Aorta (tissue), 5 donors: Measurements from ENCODE around the gene ZNF563. TPM values are rescaled to one million over a fixed set of nuclear protein-coding genes. Genes with fewer than 3 reads are reported as not detected.
A peak's percentile ranks its signal among the peaks of the same experiment; 100 is the strongest.
"Not testable (repeated sequence)": the region's sequence is repeated elsewhere in the genome, so short reads cannot be mapped to it uniquely, and the experiment has no call there.

Experiments used
- ATAC-seq: fragments of 200-7000 bp; cut with Tn5 transposase; one replicate; pipeline ENCODE4 v1.9.1; 2022; ENCODE audit warnings: moderate library complexity; ENCODE audit not compliant: low FRiP score
- DNase-seq, 2 donors: peaks; one replicate each; pipeline ENCODE4 v3.0.0-alpha.2; 2020
- H3K27ac ChIP-seq, 2 donors: one replicate each; pipeline ENCODE4 v1.5.1; 2013; ENCODE audit warnings: low read length in 2 of 2, mild to moderate bottlenecking in 2 of 2, moderate library complexity in 2 of 2, control low read depth in 1 of 2, inconsistent platforms in 1 of 2, low read depth in 1 of 2
- H3K27me3 ChIP-seq, 2 donors: one replicate each; pipeline ENCODE4 v1.6.1; 2013; ENCODE audit warnings: control low read depth in 1 of 2, low read length in 1 of 2, mild to moderate bottlenecking in 1 of 2, moderate library complexity in 1 of 2; ENCODE audit not compliant: insufficient read depth in 2 of 2, control insufficient read depth in 1 of 2
- H3K36me3 ChIP-seq, 2 donors: one replicate each; pipeline ENCODE4 v1.6.1; 2013; ENCODE audit warnings: control low read depth in 1 of 2, low read length in 1 of 2, mild to moderate bottlenecking in 1 of 2; ENCODE audit not compliant: insufficient read depth in 2 of 2, control insufficient read depth in 1 of 2
- H3K4me1 ChIP-seq, 2 donors: one replicate each; pipeline ENCODE4 v1.6.1; 2013; ENCODE audit warnings: low read length in 2 of 2, control low read depth in 1 of 2, mild to moderate bottlenecking in 1 of 2, moderate library complexity in 1 of 2; ENCODE audit not compliant: insufficient read depth in 2 of 2, control insufficient read depth in 1 of 2
- H3K4me3 ChIP-seq, 2 donors: one replicate each; pipeline ENCODE4 v1.5.1; 2013; ENCODE audit warnings: low read length in 2 of 2, control low read depth in 1 of 2, mild to moderate bottlenecking in 1 of 2
- H3K9me3 ChIP-seq: one replicate; pipeline ENCODE4 v1.6.1; 2013; ENCODE audit warnings: mild to moderate bottlenecking, low read length; ENCODE audit not compliant: control insufficient read depth
- WGBS, 2 donors: extraction: QIAGEN DNeasy Blood & Tissue Kit; methylation state at CpG; one replicate each; pipeline ENCODE4 v1.1.7; 2013; 5-methylcytosine and 5-hydroxymethylcytosine counted together
- intact Hi-C, 2 donors: fragments of 100-400 bp; cut with DNase I; formaldehyde crosslinking; loops; one replicate each; pipeline versions ENCODE4 v1.14.2 to v1.15.0; 2022
- long read RNA-seq, 2 donors: library from polyadenylated mRNA; unstranded; transcript quantifications; one replicate each; pipeline ENCODE4 v2.0.0, GENCODE V29; 2020 to 2021
- polyA plus RNA-seq, 2 donors: library from polyadenylated mRNA; stranded (reverse); fragments of 200-250 nt; gene quantifications; one replicate each; pipeline ENCODE4 v1.2.3, GENCODE V29; 2013
- total RNA-seq, 2 donors: library from RNA; stranded (reverse); fragmentation: NEBNext Ultra II Directional; extraction: Animal tissue kit (Norgen Biotek cat#: 25700); gene quantifications; one replicate each; pipeline ENCODE4 v1.2.1, GENCODE V29; 2021
- donor health status: healthy with polysubstance abuse.
- donor health status: Bipolar disorder and iron deficiency.
- donor health status: DM: no; HTN: no; CAD: no.
- donor health status: DM: no; HTN: no; CAD: no.
- donor health status: DM: yes; HTN: yes; CAD: no.

The ZNF563 gene
- total RNA-seq (1 to 10 TPM; 2.5 to 5.4 TPM), polyA plus RNA-seq (1 to 10 TPM; 1.9 to 2.3 TPM)
- long read RNA-seq, donor 1, transcript ZNF563-201 (4 exons, 2,754 nt) = major isoform, 5 of 9 reads
- long read RNA-seq, donor 1, partial matches to known transcripts = 0 of 9 reads
- long read RNA-seq, donor 1, other reads (novel, unspliced or antisense) = 1 of 9 reads
- long read RNA-seq, donor 2, partial matches to known transcripts = 0 of 1 reads
- long read RNA-seq, donor 2, other reads (novel, unspliced or antisense) = 1 of 1 reads

- no peaks in the 10 kb centered on the region for H3K4me1 ChIP-seq
- DNase-seq (peak; percentile 98), ATAC-seq (peak; percentile 100)
- H3K36me3 ChIP-seq = no peaks in the 10 kb centered on the region
- intact Hi-C loops = loop anchor here (1.0 to 5.0 kb wide), 4 partner anchors 32 to 41 kb away; partner anchors contain the start of genes ZNF44 (in 2 of the 2) and ZNF442 (in 2 of the 2)
- H3K27ac ChIP-seq = peak within 1 kb of the TSS; percentile 25 to 93
- H3K27me3 ChIP-seq = no peaks in the 10 kb centered on the region
- 1% methylated on average over 55 of the region's 55 CpGs for WGBS, 2 donors
- H3K4me3 ChIP-seq = peak within 1 kb of the TSS; percentile 59 to 81
- H3K9me3 ChIP-seq = no peaks in the 10 kb centered on the region
Observed at GRCh38 chr19:12333162-12334159, at the start of gene ZNF563. Gene ZNF563 (minus strand): TSS chr19:12333633. CDS start chr19:12333482, 151 bp downstream.

DNA sequence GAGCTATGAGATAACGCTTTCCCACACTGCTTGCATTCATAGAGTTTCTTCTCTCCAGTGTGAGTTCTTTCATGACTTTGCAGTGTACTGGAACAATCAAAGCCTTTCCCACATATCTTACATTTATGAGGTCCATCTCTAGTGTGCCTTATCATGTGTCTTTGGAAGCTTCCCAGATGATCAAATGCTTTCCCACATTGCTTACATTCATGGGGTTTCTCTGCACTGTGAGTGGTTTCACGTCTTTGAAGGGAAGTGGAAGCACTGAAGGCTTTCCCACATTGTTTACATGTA lies 47.0 kb upstream of the ZNF563 start:
- Histone ChIP-seq H3K36me3 (peaks cover 7 to 10% of the 10 kb centered on the region in 2 donors), H3K4me3 (no peak overlapping the region), H3K4me1 (no peaks in the 10 kb centered on the region), H3K27me3 (no peaks in the 10 kb centered on the region), H3K9me3 (peaks cover 10% of the 10 kb centered on the region), H3K27ac (no peak overlapping the region)
- 88 to 95% methylated on average over 2 of the region's 2 CpGs for WGBS, 2 donors
- intact Hi-C loops = no loop called here
- ATAC-seq (no peak), DNase-seq (no peak)

DNA sequence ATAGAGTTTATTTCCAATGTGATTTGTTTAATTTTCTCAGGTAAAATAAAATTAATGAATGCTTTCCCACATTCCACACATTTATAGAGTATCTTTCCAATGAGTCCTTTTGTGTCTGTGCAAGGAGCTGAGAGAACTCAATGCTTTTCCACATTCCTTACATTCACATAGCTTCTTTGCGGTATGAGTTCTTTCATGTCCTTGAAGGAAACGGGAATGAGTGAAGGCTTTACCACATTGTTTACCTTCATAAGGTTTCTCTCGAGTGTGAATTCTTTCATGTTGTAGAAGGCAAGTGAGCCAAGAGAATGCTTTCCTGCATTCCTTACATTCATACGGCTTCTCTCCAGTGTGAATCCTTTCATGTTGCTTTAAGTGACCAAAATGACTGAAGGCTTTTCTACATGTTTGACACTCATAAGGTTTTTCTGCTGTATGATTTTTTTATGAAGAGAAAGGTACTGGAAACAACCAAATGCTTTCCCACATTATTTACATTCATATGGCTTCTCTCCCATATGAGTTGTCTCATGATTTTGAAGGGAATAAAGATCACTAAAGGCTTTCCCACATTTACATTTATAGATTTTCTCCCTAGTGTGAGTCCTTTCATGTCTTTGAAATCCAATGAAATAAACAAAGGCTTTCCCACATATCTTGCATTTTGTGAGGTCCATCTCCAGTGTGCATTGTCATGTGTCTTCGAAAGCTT lies 46.5 kb upstream of the ZNF563 start:
- intact Hi-C loops = no loop called here
- peaks cover 10% of the 10 kb centered on the region for H3K9me3 ChIP-seq

DNA sequence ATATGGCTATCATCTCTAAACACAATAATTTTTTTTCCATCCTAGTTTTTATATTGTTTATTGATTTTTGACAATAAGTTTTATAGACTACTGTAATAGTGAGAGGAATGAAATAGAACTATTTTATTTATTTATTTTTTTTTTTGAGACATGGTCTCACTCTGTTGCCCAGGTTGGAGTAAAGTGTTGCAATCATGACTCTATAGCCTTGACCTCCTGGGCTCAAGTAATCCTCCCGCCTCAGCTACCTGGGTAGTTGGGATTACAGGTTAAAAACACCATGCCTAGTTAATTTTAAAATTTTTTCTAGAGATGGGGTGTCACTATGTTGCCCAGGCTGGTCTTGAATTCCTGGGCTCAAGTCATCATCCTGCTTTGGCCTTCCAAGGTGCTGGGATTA lies 40.6 kb upstream of the ZNF563 start:
- ATAC-seq (no peak), DNase-seq (no peak)
- Histone ChIP-seq H3K4me3 (no peak overlapping the region), H3K27ac (no peak overlapping the region), H3K9me3 (peaks cover 5% of the 10 kb centered on the region), H3K4me1 (no peaks in the 10 kb centered on the region), H3K27me3 (no peaks in the 10 kb centered on the region), H3K36me3 (no peaks in the 10 kb centered on the region)
- intact Hi-C loops = no loop called here
- WGBS, 2 donors = 99 to 100% methylated on average over 1 of the region's 1 CpG

More for the DNA sequence above, 46.5 kb upstream of the ZNF563 start:
- 61 to 79% methylated on average over 5 of the region's 5 CpGs for WGBS, 2 donors
- Histone ChIP-seq H3K4me1 (no peaks in the 10 kb centered on the region), H3K27me3 (no peaks in the 10 kb centered on the region), H3K27ac (no peak overlapping the region), H3K36me3 (peaks cover 7 to 10% of the 10 kb centered on the region in 2 donors), H3K4me3 (no peak overlapping the region)
- DNase-seq (no peak), ATAC-seq (no peak)

- H3K9me3 ChIP-seq = no peaks in the 10 kb centered on the region
Observed at GRCh38 chr19:12365236-12366162, 32.1 kb upstream of the ZNF563 start, which contains the start of gene ZNF442. Gene ZNF442 (minus strand): TSS chr19:12365683. CDS start chr19:12363631, 2,052 bp downstream.

DNA sequence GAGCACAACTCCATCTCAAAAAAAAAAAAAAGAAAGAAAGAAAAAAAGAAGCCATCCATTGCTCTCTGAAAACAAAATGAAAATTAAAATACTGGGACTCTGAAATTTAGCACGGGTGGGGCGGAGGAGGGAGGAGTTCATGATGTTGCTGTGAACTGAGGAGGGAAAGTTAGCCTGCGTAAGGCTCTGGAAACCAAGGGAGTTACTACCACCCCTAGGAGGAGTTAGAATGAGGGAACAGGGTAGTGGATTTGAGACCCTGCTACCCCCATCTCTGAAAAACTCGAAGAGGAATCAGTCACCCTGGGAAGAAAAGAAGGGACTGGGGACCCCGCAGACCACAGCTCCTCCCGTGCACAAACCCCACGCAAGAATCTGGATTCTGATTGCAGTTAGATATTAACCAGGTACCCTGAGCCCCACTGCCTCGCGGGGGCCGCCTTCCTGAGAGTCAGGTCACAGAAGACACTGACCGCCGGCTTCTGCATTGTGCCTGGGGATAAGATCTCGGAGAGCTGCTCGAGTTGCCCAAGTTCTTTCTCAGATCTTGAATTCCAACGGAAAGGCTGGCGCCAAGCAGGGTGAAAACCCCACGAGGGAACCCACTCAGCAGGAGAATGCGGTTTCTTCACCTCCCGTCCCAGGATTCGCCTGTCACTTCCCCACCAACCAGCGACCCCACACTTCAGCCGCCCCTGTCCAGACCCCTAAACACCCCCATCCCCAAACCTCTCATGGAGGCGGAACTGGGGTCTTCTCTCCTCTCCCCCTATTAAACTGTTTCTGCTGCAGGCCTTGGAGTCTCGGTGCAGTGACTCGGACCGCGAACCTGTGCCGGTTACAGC lies 31.2 kb upstream of the ZNF563 start:
- Histone ChIP-seq H3K27ac (peak overlapping the region; percentile 78 to 84), H3K4me3 (peak overlapping the region; percentile 78 to 79), H3K27me3 (no peaks in the 10 kb centered on the region), H3K36me3 (no peaks in the 10 kb centered on the region), H3K9me3 (no peaks in the 10 kb centered on the region), H3K4me1 (no peaks in the 10 kb centered on the region)
- peak; percentile 17 for ATAC-seq
- WGBS, 2 donors = 2% methylated on average over 28 of the region's 28 CpGs
- DNase-seq = peak; percentile 51 to 75
- intact Hi-C loops = loop anchor here (1.0 to 5.0 kb wide), 3 partner anchors 31 to 70 kb away; partner anchors contain the start of genes ZNF563 (in 2 of the 2) and ZNF44 (in 1 of the 2)

More at GRCh38 chr19:12365236-12366162, 32.1 kb upstream of the ZNF563 start, which contains the start of gene ZNF442:
- Histone ChIP-seq H3K27me3 (no peaks in the 10 kb centered on the region), H3K4me3 (peak within 1 kb of the TSS; percentile 78 to 79), H3K4me1 (no peaks in the 10 kb centered on the region), H3K36me3 (no peaks in the 10 kb centered on the region), H3K27ac (peak within 1 kb of the TSS; percentile 84 to 91)
- DNase-seq = peak; percentile 97 to 98
- WGBS, 2 donors = 0% methylated on average over 43 to 51 of the region's 51 CpGs
- ATAC-seq = peak; percentile 98
- intact Hi-C loops = loop anchor here (1.0 to 5.0 kb wide), 3 partner anchors 32 to 71 kb away; partner anchors contain the start of genes ZNF563 (in 2 of the 2) and ZNF44 (in 1 of the 2)

DNA sequence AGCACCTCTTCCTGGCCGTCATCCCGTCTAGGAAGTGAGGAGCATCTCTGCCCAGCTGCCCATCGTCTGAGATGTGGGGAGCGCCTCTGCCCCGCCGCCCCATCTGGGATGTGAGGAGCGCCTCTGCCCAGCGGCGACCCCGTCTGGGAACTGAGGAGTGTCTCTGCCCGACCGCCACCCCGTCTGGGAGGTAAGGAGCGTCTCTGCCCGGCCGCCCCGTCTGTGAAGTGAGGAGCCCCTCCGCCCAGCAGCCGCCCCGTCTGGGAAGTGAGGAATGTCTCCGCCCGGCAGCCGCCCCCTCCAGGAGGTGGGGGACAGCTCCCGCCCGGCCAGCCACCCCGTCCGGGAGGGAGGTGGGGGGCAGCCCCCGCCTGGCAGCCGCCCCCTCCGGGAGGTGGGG lies 28.8 kb upstream of the ZNF563 start:
- 95 to 96% methylated on average over 24 to 30 of the region's 30 CpGs for WGBS, 2 donors
- intact Hi-C loops = not testable (repeated sequence)

More for the DNA sequence above, 28.8 kb upstream of the ZNF563 start:
- H3K4me1 ChIP-seq, H3K4me3 ChIP-seq, ATAC-seq, H3K36me3 ChIP-seq, H3K27ac ChIP-seq, DNase-seq, H3K9me3 ChIP-seq, H3K27me3 ChIP-seq: not testable (repeated sequence)
